HCT116 (cell line): Measurements from ENCODE around the gene RASGEF1C. TPM values are rescaled to one million over a fixed set of nuclear protein-coding genes. Genes with fewer than 3 reads are reported as not detected.
A peak's percentile ranks its signal among the peaks of the same experiment; 100 is the strongest.

Source experiments
- ATAC-seq: fragments of 200-7000 bp; cut with Tn5 transposase; 2 replicates; pipeline ENCODE4 v1.9.1; 2020; ENCODE audit warnings: mild to moderate bottlenecking, moderate library complexity
- BruUV-seq: library from RNA; stranded (reverse); fragments of 400-500 nt; replicated peaks from 2 replicates; lab custom pipeline; 2021; lab: Mats Ljungman, UMichigan
- CTCF ChIA-PET: fragments of 300-600 bp; sonication (Branson Sonifier 250); formaldehyde crosslinking; loops from one replicate; lab custom pipeline; 2021; ENCODE audit warnings: antibody characterized with exemption; lab: Charles Lee
- POLR2A ChIA-PET: fragments of 300-600, 350-600 bp; sonication (Branson Sonifier 250); formaldehyde crosslinking; loops from one replicate; lab custom pipeline; 2021; ENCODE audit warnings: antibody characterized with exemption; lab: Charles Lee
- RAD21 ChIA-PET, 2 experiments: fragments of 300-600 bp; sonication (Branson Sonifier 250); formaldehyde crosslinking; loops; one replicate each; lab custom pipeline; 2023; ENCODE audit warnings: low total read pairs in 2 of 2; ENCODE audit not compliant: uncharacterized antibody in 2 of 2, unreplicated experiment in 2 of 2, low non-redundant PET in 1 of 2; lab: Charles Lee
- DNase-seq: peaks from one replicate; pipeline ENCODE4 v3.0.0-alpha.2; 2010; ENCODE audit warnings: low read depth, low spot score
- H2AFZ ChIP-seq: fragments of 200-600 bp; shearing (Covaris generic), sonication (generic); 2 replicates; pipeline ENCODE4 v1.6.1; 2017; ENCODE audit warnings: low read depth, mixed run types, mixed read lengths, antibody characterized with exemption, low read length; ENCODE audit not compliant: poor library complexity, severe bottlenecking
- H3K27ac ChIP-seq: 2 replicates; pipeline ENCODE4 v1.5.1; 2012; ENCODE audit warnings: low read depth, low read length
- H3K27me3 ChIP-seq: fragments of 200-600 bp; sonication (generic); 2 replicates; pipeline ENCODE4 v1.6.1; 2016; ENCODE audit warnings: mixed run types, low read length, mixed read lengths; ENCODE audit not compliant: insufficient read depth
- H3K36me3 ChIP-seq, 2 experiments: fragments of 200-500 bp in 1 of 2; fragments of 200-600 bp in 1 of 2; sonication (Bioruptor generic) in 1 of 2; sonication (generic) in 1 of 2; 2 replicates each; pipeline versions ENCODE4 v1.5.1 to v1.6.1; 2014 to 2016; ENCODE audit warnings: low read length in 2 of 2, inconsistent platforms in 1 of 2, mixed read lengths in 1 of 2, mixed run types in 1 of 2; ENCODE audit not compliant: insufficient read depth in 2 of 2, control insufficient read depth in 1 of 2
- H3K4me1 ChIP-seq, 2 experiments: fragments of 200-600 bp in 1 of 2; sonication (generic) in 1 of 2; 2 replicates each; pipeline versions ENCODE4 v1.5.1 to v1.6.1; 2012 to 2017; ENCODE audit warnings: low read length in 2 of 2, inconsistent platforms in 1 of 2, mild to moderate bottlenecking in 1 of 2, mixed read lengths in 1 of 2, mixed run types in 1 of 2, moderate library complexity in 1 of 2; ENCODE audit not compliant: insufficient read depth in 2 of 2, control insufficient read depth in 1 of 2
- H3K4me2 ChIP-seq: fragments of 200-600 bp; sonication (generic); 2 replicates; pipeline ENCODE4 v1.6.1; 2017; ENCODE audit warnings: mixed run types, low read length, mixed read lengths
- H3K4me3 ChIP-seq, 2 experiments: fragments of 200-600 bp in 1 of 2; sonication (generic) in 1 of 2; replicated peaks in 1 of 2; 2 replicates each; pipeline ENCODE4 v1.5.1; 2011 to 2016; ENCODE audit warnings: low read length in 2 of 2, control low read depth in 1 of 2, low read depth in 1 of 2, mild to moderate bottlenecking in 1 of 2, mixed read lengths in 1 of 2, mixed run types in 1 of 2
- H3K79me2 ChIP-seq: fragments of 200-600 bp; sonication (generic); 2 replicates; pipeline ENCODE4 v1.6.1; 2017; ENCODE audit warnings: mild to moderate bottlenecking, mixed run types, low read length, moderate library complexity, mixed read lengths; ENCODE audit not compliant: insufficient read depth
- H3K9ac ChIP-seq: fragments of 200-600 bp; sonication (generic); 2 replicates; pipeline ENCODE4 v1.6.1; 2016; ENCODE audit warnings: low read length, mixed read lengths
- H3K9me2 ChIP-seq: fragments of 200-600 bp; sonication (generic), shearing (Covaris generic); 2 replicates; pipeline ENCODE4 v1.6.1; 2017; ENCODE audit warnings: mixed run types, mild to moderate bottlenecking, moderate library complexity; ENCODE audit not compliant: insufficient read depth
- H3K9me3 ChIP-seq, 2 experiments: fragments of 200-500 bp in 1 of 2; fragments of 200-600 bp in 1 of 2; sonication (Bioruptor generic) in 1 of 2; sonication (generic) in 1 of 2; 2 replicates each; pipeline ENCODE4 v1.6.1; 2014 to 2017; ENCODE audit warnings: low read length in 2 of 2, mixed read lengths in 2 of 2, inconsistent platforms in 1 of 2, low read depth in 1 of 2, mild to moderate bottlenecking in 1 of 2, mixed run types in 1 of 2, moderate library complexity in 1 of 2; ENCODE audit not compliant: control insufficient read depth in 1 of 2, insufficient read depth in 1 of 2
- H4K20me1 ChIP-seq: fragments of 200-600 bp; sonication (generic), shearing (Covaris generic); 2 replicates; pipeline ENCODE4 v1.6.1; 2017; ENCODE audit warnings: mixed run types, mild to moderate bottlenecking, moderate library complexity; ENCODE audit not compliant: insufficient read depth
- CBX3 ChIP-seq: IDR thresholded peaks from 2 replicates; pipeline ENCODE4 v1.6.1; 2012; ENCODE audit warnings: low read depth
- CEBPB ChIP-seq: IDR thresholded peaks from 2 replicates; pipeline ENCODE4 v1.6.1; 2012; ENCODE audit warnings: low read depth
- EGR1 ChIP-seq: IDR thresholded peaks from 2 replicates; pipeline ENCODE4 v1.6.1; 2012; ENCODE audit warnings: low read depth
- ELF1 ChIP-seq: IDR thresholded peaks from 2 replicates; pipeline ENCODE4 v1.6.1; 2012; ENCODE audit warnings: low read depth, borderline replicate concordance
- EZH2 ChIP-seq: fragments of 200-600 bp; sonication (generic); IDR thresholded peaks from 2 replicates; pipeline ENCODE4 v1.6.1; 2017; ENCODE audit warnings: antibody characterized with exemption, mixed run types
- JUND ChIP-seq: IDR thresholded peaks from 2 replicates; pipeline ENCODE4 v1.6.1; 2012
- POLR2A ChIP-seq: IDR thresholded peaks from 2 replicates; pipeline ENCODE4 v1.7.0; 2011; ENCODE audit warnings: borderline replicate concordance; ENCODE audit not compliant: insufficient read depth, insufficient read length; ENCODE audit errors: extremely low read depth
- RAD21 ChIP-seq: IDR thresholded peaks from 2 replicates; pipeline ENCODE4 v1.6.1; 2012; ENCODE audit warnings: low read depth, mild to moderate bottlenecking
- SIN3A ChIP-seq: IDR thresholded peaks from 2 replicates; pipeline ENCODE4 v1.6.1; 2012; ENCODE audit warnings: low read depth
- SP1 ChIP-seq: IDR thresholded peaks from 2 replicates; pipeline ENCODE4 v1.6.1; 2012; ENCODE audit warnings: low read depth
- SRF ChIP-seq: IDR thresholded peaks from 2 replicates; pipeline ENCODE4 v1.6.1; 2012; ENCODE audit warnings: low read depth
- ZFX ChIP-seq: fragments of 450-650 bp; IDR thresholded peaks from 2 replicates; pipeline ENCODE4 v1.6.1; 2017
- intact Hi-C: fragments of 100-400 bp; cut with micrococcal nuclease; formaldehyde crosslinking; loops from 2 replicates; pipeline ENCODE4 v1.10.0; 2022
- total RNA-seq: library from RNA; stranded (reverse); gene quantifications from one replicate; pipeline ENCODE4 v1.2.1, GENCODE V29; 2021; ENCODE audit not compliant: unreplicated experiment
- TF ChIP-seq, protein P1 (sequence below), 3 experiments: fragments of 200-600 bp in 1 of 3; sonication (generic) in 1 of 3; IDR thresholded peaks in 2 of 3; conservative IDR thresholded peaks in 1 of 3; 2 replicates each; pipeline ENCODE4 v1.5.1; 2012 to 2017; ENCODE audit warnings: low read depth in 2 of 3, low read length in 2 of 3, antibody characterized with exemption in 1 of 3, borderline replicate concordance in 1 of 3, control low read depth in 1 of 3, mild to moderate bottlenecking in 1 of 3, mixed read lengths in 1 of 3, mixed run types in 1 of 3, moderate library complexity in 1 of 3; ENCODE audit not compliant: insufficient read depth in 1 of 3
- TF ChIP-seq, protein P2 (sequence below): IDR thresholded peaks from 2 replicates; pipeline ENCODE4 v1.6.1; 2011; ENCODE audit warnings: mild to moderate bottlenecking, low read length, moderate library complexity; ENCODE audit not compliant: insufficient replicate concordance; ENCODE audit errors: extremely low read depth
- TF ChIP-seq, protein P3 (sequence below): IDR thresholded peaks from 2 replicates; pipeline ENCODE4 v1.6.1; 2012
- TF ChIP-seq, protein P4 (sequence below): IDR thresholded peaks from 2 replicates; pipeline ENCODE4 v1.6.1; 2012
- TF ChIP-seq, protein P5 (sequence below): IDR thresholded peaks from 2 replicates; pipeline ENCODE4 v1.6.1; 2012; ENCODE audit warnings: low read depth

Gene RASGEF1C
- total RNA-seq, 1 experiment from 2014 or later: 1.2 TPM

DNA sequence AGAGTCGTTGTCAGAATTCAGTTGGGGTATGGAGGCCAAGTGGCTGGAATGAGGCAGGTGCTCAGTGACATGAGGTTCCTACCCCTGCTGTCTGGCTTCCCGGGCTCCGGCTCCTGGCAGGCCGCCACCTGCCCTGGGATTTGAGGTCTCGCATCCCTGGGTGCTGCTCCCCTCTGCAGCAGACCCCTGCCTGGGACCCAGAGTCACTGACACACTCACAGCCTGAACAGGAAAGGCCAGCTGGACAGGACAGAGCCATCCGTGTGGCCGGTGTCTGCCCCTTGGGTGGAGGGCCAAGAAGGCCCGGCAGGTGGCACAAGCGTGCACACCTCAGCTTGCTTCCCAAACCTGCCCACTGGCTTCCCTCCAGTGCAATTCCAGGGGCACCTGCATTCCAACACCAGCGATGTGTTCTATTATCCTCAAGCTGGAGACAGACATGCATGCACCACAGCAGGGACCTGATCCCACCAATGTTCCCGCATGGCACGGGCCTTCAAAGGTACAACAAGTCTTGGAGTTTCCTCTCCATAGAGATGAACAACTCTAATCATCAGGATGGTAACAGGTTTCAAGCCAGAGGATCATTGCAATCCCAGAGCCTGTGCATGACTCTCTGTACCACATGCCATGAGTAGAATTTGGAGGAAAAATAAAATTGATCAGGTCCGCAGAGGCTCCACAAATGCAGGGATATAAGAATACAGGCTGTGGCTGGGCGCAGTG lies 91.8 kb downstream of the RASGEF1C start:
- Histone ChIP-seq H3K36me3 (no peaks in the 10 kb centered on the region), H3K4me2 (no peak overlapping the region), H3K4me1 (peaks cover 0 to 5% of the 10 kb centered on the region in 2 experiments; a peak in 1 of 4 replicates), H3K27ac (no peak overlapping the region), H3K4me3 (no peak overlapping the region), H2AFZ (no peak overlapping the region), H3K79me2 (no peaks in the 10 kb centered on the region), H3K9ac (no peak overlapping the region)
- CTCF ChIA-PET: interaction anchor here (0.7 to 1.0 kb wide), 2 partner anchors 174 to 199 kb away, joined by 3 read pairs; no protein-coding TSS in a partner anchor
- ATAC-seq: peak; percentile 91
- POLR2A ChIA-PET: no interaction called here
- intact Hi-C loops: no loop called here
- TF ChIP-seq ELF1 (no peak), SP1 (no peak), SRF (no peak), SIN3A (no peak), EZH2 (no peak), POLR2A (no peak), RAD21 (peak; percentile 49), EGR1 (no peak), ZFX (no peak), JUND (no peak), CBX3 (no peak), CEBPB (no peak)
- TF ChIP-seq, protein P1, sequence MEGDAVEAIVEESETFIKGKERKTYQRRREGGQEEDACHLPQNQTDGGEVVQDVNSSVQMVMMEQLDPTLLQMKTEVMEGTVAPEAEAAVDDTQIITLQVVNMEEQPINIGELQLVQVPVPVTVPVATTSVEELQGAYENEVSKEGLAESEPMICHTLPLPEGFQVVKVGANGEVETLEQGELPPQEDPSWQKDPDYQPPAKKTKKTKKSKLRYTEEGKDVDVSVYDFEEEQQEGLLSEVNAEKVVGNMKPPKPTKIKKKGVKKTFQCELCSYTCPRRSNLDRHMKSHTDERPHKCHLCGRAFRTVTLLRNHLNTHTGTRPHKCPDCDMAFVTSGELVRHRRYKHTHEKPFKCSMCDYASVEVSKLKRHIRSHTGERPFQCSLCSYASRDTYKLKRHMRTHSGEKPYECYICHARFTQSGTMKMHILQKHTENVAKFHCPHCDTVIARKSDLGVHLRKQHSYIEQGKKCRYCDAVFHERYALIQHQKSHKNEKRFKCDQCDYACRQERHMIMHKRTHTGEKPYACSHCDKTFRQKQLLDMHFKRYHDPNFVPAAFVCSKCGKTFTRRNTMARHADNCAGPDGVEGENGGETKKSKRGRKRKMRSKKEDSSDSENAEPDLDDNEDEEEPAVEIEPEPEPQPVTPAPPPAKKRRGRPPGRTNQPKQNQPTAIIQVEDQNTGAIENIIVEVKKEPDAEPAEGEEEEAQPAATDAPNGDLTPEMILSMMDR (IDR thresholded peaks at IDR 0.05 in 2 of 3, conservative IDR thresholded peaks at IDR 0.05 in 1 of 3; ENCODE audit: borderline replicate concordance in 1 of 3, insufficient read depth in 1 of 3, low read depth in 2 of 3, low read length in 2 of 3): peak; percentile 35 to 69 (median 55); a peak in 5 of 6 replicates
- TF ChIP-seq, protein P2, sequence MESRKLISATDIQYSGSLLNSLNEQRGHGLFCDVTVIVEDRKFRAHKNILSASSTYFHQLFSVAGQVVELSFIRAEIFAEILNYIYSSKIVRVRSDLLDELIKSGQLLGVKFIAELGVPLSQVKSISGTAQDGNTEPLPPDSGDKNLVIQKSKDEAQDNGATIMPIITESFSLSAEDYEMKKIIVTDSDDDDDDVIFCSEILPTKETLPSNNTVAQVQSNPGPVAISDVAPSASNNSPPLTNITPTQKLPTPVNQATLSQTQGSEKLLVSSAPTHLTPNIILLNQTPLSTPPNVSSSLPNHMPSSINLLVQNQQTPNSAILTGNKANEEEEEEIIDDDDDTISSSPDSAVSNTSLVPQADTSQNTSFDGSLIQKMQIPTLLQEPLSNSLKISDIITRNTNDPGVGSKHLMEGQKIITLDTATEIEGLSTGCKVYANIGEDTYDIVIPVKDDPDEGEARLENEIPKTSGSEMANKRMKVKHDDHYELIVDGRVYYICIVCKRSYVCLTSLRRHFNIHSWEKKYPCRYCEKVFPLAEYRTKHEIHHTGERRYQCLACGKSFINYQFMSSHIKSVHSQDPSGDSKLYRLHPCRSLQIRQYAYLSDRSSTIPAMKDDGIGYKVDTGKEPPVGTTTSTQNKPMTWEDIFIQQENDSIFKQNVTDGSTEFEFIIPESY: no peak
- TF ChIP-seq, protein P3, sequence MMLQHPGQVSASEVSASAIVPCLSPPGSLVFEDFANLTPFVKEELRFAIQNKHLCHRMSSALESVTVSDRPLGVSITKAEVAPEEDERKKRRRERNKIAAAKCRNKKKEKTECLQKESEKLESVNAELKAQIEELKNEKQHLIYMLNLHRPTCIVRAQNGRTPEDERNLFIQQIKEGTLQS: no peak
- TF ChIP-seq, protein P4, sequence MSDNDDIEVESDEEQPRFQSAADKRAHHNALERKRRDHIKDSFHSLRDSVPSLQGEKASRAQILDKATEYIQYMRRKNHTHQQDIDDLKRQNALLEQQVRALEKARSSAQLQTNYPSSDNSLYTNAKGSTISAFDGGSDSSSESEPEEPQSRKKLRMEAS: no peak
- TF ChIP-seq, protein P5, sequence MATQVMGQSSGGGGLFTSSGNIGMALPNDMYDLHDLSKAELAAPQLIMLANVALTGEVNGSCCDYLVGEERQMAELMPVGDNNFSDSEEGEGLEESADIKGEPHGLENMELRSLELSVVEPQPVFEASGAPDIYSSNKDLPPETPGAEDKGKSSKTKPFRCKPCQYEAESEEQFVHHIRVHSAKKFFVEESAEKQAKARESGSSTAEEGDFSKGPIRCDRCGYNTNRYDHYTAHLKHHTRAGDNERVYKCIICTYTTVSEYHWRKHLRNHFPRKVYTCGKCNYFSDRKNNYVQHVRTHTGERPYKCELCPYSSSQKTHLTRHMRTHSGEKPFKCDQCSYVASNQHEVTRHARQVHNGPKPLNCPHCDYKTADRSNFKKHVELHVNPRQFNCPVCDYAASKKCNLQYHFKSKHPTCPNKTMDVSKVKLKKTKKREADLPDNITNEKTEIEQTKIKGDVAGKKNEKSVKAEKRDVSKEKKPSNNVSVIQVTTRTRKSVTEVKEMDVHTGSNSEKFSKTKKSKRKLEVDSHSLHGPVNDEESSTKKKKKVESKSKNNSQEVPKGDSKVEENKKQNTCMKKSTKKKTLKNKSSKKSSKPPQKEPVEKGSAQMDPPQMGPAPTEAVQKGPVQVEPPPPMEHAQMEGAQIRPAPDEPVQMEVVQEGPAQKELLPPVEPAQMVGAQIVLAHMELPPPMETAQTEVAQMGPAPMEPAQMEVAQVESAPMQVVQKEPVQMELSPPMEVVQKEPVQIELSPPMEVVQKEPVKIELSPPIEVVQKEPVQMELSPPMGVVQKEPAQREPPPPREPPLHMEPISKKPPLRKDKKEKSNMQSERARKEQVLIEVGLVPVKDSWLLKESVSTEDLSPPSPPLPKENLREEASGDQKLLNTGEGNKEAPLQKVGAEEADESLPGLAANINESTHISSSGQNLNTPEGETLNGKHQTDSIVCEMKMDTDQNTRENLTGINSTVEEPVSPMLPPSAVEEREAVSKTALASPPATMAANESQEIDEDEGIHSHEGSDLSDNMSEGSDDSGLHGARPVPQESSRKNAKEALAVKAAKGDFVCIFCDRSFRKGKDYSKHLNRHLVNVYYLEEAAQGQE: no peak
- TF ChIP-seq, all 23 proteins: peak for 2
- H3K27me3 ChIP-seq: no peaks in the 10 kb centered on the region
- H3K9me3 ChIP-seq: no peaks in the 10 kb centered on the region
- no peaks in the 10 kb centered on the region for H3K9me2 ChIP-seq
- no TSS peak for BruUV-seq
- no peak for DNase-seq
- no peaks in the 10 kb centered on the region for H4K20me1 ChIP-seq
- RAD21 ChIA-PET: no interaction called here
